Stimulated activated CD4-positive, alpha-beta T cell treated with anti-CD3 and anti-CD28 coated beads, Interleukin-15, amount 100 ng/mL, for 1 hour (primary cell): ENCODE measurements around the gene ZNF730.
"Not testable (repeated sequence)": the region's sequence is repeated elsewhere in the genome, so short reads cannot be mapped to it uniquely, and the experiment has no call there.

Experiments
- DNase-seq, 2 donors: peaks; one replicate each; pipeline ENCODE4 v3.0.0-alpha.2; 2020; ENCODE audit warnings: low read depth in 1 of 2, low spot score in 1 of 2

Gene ZNF730

GRCh38 chr19:23116802-23117571, at the start of gene ZNF730:
Gene ZNF730 (plus strand): TSS chr19:23117025. CDS start chr19:23117174, 149 bp downstream.
- DNase-seq = peak in 1 of 2 donors; percentile 29

GRCh38 chr19:23070353-23071146, 46.3 kb upstream of the ZNF730 start:
- no peak for DNase-seq

GRCh38 chr19:23071147-23071511, 45.7 kb upstream of the ZNF730 start:
- no peak for DNase-seq

- DNase-seq = no peak
These were observed 41.6 kb upstream of the ZNF730 start for GRCh38 chr19:23075031-23075733.

- not testable (repeated sequence) for DNase-seq
These were observed 39.0 kb upstream of the ZNF730 start for GRCh38 chr19:23077776-23078175.

- no peak for DNase-seq
These were observed 23.0 kb upstream of the ZNF730 start for GRCh38 chr19:23093832-23094231.

- no peak for DNase-seq
These were observed 21.4 kb upstream of the ZNF730 start for GRCh38 chr19:23095418-23095817.

GRCh38 chr19:23098286-23098685, 18.5 kb upstream of the ZNF730 start:
- DNase-seq = no peak

- no peak for DNase-seq
These were observed 17.8 kb upstream of the ZNF730 start for GRCh38 chr19:23098988-23099387.

- DNase-seq = no peak
These were observed 16.9 kb upstream of the ZNF730 start for GRCh38 chr19:23099966-23100365.

GRCh38 chr19:23101241-23101640, 15.6 kb upstream of the ZNF730 start:
- DNase-seq = no peak

- DNase-seq = no peak
These were observed 1.6 kb downstream of the ZNF730 start for GRCh38 chr19:23118400-23118799.

GRCh38 chr19:23134211-23134610, 17.4 kb downstream of the ZNF730 start:
- not testable (repeated sequence) for DNase-seq

GRCh38 chr19:23145617-23146415, 29.0 kb downstream of the ZNF730 start:
- no peak for DNase-seq

- no peak for DNase-seq
These were observed 43.9 kb downstream of the ZNF730 start for GRCh38 chr19:23160766-23161165.

GRCh38 chr19:23168286-23168685, 51.5 kb downstream of the ZNF730 start:
- DNase-seq = not testable (repeated sequence)

GRCh38 chr19:23183251-23183650, 66.4 kb downstream of the ZNF730 start:
- DNase-seq = no peak

- DNase-seq = no peak
These were observed 73.5 kb downstream of the ZNF730 start for GRCh38 chr19:23190341-23190740.
